NCI-H524 treated with DMSO at 0.1 percent for 48 hours (cell line): ENCODE measurements around the gene PAWR.
"Not testable (repeated sequence)": the region's sequence is repeated elsewhere in the genome, so short reads cannot be mapped to it uniquely, and the experiment has no call there.

ENCODE experiments used
- DNase-seq: peaks from one replicate; lab custom pipeline; 2025; lab: John Stamatoyannopoulos, UW

Gene PAWR

GRCh38 chr12:79590751-79591150, 100.0 kb downstream of the PAWR start:
- DNase-seq, result no peak

DNA sequence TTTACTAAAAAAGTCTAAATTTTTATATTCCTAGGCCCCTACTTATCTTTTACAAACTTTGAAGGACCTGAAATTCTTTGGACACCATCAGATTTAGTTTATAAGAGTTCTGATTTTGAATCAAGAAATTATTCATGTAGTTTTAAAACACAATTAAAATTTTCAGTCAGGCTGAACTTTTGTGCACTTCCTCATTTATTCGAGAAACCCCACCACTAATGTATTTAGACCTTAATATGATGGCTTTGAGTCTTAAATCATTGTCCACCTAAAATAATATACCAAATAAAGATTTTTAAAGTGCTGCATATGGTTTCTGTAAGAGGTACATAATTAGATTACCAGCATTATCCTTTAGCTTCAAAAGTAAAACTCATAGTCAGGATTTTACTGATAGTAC, 103.4 kb downstream of the PAWR start:
- no peak for DNase-seq

GRCh38 chr12:79585147-79585546, 105.6 kb downstream of the PAWR start:
- no peak for DNase-seq

- no peak for DNase-seq
Observed at GRCh38 chr12:79573820-79574219, 116.9 kb downstream of the PAWR start.

GRCh38 chr12:79569679-79570078, 121.1 kb downstream of the PAWR start:
- no peak for DNase-seq

DNA sequence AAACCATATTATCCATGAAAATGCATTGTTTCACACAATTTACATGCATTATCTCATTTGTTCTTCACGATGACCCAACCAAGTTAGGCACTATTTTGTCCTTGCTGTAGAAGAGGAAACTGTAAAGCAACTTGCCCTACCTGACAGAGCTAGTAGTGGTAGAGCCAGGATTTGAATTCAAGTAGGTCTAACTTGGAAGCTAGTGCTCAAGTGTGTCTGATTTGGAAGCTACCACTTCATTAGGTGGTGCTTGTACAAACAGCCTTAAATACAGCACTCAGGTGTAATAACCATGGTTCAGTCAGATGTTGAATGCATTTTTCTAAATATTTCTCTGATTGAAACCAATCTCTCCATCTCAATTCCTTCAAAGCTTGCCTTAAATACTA, 123.6 kb downstream of the PAWR start:
- DNase-seq, result no peak

- DNase-seq, result no peak
Observed at GRCh38 chr12:79566452-79567174, 124.2 kb downstream of the PAWR start.

GRCh38 chr12:79564727-79565350, 125.9 kb downstream of the PAWR start:
- not testable (repeated sequence) for DNase-seq

DNA sequence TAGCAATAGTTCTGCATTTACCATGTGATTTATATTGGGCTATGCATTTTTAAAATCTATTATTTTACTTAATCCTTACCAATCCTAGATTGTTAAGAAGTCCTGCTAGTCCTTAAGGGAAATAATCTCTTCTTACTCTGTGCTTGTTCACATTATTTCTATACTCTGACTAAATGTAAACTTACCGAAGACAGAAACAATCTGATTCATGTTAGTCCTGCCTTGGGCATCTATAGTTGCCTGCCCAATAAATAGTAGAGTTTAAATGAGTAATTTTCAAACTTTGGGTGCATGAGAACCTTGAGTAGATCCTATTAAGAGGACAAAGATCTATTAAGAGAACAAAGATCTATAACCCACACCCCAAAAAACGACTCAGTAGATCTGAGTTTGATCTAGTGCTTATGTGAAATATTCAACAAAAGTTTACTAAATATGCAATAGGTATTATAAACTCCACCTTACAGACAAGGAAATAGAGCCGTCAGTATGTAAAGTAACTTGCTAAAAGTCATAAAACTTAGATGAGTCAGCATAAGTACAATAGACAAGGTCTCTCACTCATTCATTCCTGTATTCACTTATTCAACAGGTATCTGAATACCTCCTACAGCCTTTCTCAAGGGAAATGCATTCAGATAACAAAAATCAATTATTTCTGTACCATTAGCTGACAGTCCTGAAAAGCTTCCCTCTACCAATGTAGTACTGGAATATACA, 127.6 kb downstream of the PAWR start:
- no peak for DNase-seq

DNA sequence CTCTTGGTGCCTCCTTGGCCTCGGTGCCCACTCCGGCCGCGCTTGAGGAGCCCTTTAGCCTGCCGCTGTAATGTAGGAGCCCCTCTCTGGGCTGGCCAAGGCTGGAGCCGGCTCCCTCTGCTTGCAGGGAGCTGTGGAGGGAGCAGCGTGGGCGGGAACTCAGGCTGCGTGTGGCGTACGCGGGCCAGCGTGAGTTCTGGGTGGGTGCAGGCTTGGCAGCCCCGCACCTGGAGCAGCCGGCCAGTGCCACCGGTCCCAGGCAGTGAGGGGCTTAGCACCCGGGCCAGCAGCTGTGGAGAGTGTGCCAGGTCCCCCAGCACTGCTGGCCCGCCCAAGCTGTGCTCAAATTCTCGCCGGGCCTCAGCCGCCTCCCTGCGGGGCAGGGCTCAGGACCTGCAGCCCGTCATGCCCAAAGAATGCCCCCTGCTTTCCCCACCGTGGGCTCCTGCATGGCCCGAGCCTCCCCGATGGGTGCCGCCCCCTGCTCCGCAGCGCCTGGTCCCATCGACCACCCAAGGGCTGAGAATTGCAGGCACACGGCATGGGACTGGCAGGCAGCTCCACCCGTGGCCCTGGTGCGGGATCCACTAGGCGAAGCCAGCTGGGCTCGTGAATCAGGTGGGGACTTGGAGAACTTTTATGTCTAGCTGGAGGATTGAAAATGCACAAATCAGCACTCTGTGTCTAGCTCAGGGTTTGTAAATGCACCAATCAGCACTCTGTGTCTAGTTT, 129.2 kb downstream of the PAWR start:
- DNase-seq, result no peak

- DNase-seq, result no peak
Observed at GRCh38 chr12:79560225-79560889, 130.4 kb downstream of the PAWR start.

GRCh38 chr12:79559591-79559990, 131.2 kb downstream of the PAWR start:
- no peak for DNase-seq

DNA sequence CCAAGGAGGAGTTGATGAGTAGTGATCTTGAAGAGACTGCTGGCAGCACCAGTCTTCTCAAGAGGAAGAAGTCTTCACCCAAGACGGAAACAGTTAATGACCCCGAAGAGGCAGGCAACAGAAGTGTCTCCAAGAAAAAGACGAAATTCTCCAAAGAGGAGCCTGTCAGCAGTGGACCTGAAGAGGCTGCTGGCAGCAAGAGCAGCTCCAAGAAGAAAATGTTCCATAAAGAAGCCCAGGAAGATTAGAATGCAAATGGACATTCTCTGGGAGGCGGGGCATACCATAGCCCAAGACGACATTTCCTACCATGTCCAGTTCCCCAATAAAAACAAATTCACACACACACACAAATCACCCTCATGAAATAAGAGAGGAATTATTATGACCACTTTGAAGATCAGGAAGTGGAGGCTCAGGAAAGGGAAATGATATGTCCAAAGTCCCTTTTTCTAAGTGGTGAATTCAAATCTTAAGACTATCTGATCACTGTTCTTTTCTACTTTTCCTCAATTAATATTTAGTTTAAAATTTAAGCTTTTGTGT, 131.8 kb downstream of the PAWR start:
- DNase-seq, result no peak

- no peak for DNase-seq
Observed at GRCh38 chr12:79557690-79558315, 133.0 kb downstream of the PAWR start.

DNA sequence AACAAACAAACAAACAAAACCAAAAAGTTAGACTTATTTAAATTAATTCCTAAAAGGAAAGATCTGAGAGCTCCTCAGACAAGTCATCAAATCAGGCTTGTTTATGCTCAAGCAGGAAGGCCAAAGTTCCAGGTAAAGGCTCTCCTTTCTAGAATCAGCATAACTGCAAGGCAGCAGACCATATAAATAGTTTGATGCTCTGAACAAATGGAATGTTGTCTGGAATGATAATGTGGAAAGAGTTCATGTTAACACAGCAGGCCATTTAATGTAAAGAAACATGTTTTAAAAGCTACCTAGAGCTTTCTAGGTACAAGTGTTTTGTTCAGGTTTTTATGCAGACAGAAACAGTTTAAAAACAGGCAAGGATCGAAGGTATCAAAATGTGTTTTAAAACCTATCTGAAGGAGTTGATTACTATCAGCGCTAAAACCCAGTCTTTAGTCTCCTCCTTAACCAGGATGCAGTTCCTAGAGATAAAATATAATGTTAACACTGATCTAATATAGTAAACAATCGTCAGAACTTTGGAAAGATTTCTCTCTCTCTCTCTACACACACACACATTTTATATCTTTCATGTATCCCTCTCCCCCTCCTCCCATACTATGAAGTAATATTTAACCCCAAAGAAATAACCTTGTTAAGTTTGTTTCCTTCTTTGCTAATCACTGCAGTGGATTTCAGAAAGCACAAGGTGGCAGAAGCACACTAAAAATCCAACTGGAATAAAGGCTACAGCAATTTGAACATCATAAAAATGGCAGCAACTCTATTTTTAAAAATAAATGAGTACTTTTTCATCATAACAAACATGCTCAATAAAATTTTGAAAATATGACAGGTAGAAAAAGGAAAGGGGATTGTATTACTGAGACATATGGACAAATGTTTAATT, 135.5 kb downstream of the PAWR start:
- DNase-seq, result no peak

DNA sequence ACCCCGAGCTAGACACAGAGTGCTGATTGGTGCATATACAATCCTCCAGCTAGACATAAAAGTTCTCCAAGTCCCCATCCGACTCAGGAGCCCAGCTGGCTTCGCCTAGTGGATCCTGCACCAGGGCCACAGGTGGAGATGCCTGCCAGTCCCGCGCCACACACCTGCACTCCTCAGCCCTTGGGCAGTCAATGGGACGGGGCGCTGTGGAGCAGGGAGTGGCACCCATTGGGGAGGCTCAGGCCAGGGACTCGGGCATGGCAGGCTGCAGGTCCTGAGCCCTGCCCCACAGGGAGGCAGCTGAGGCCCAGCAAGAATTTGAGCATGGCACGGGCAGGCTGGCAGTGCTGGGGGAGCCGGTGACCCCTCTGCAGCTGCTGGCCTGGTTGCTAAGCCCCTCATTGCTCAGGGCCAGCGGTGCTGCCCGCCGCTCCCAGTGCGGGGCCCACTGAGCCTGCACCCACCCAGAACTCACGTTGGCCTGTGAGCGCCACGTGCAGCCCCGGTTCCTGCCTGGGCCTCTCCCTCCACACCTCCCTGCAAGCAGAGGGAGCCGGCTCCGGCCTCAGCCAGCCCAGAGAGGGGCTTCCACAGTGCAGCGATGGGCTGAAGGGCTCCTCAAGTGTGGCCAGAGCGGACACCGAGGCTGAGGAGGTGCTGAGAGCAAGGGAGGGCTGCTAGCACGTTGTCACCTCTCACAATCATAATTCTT, 136.7 kb downstream of the PAWR start:
- DNase-seq, result no peak

DNA sequence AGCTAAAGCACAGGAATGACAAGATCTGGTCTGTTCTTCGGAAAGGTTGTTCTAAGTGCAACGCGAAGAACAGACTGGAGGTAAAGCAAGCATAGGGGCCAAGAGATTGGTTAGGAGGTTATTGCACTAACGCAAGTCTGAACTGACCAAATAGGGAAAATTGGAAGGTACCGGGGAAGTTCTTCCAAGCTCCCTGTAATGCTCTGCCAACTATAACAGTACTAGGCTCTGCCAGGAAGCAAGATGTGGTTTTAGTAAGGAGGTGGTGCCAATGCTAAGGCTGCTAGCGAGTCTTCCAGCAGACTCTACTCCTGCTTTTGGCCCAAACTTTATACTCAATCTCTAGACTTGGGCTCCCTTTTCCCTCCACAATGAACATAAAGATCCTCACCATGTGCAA, 138.6 kb downstream of the PAWR start:
- DNase-seq, result no peak

GRCh38 chr12:79549531-79550271, 141.1 kb downstream of the PAWR start:
- DNase-seq, result no peak

- no peak for DNase-seq
Observed at GRCh38 chr12:79548610-79548924, 142.2 kb downstream of the PAWR start.
